Renal pelvis (tissue), 4 donors: Measurements from ENCODE around the gene ADPRH. TPM values are rescaled to one million over a fixed set of nuclear protein-coding genes. Genes with fewer than 3 reads are reported as not detected.
A peak's percentile ranks its signal among the peaks of the same experiment; 100 is the strongest.

ENCODE experiments used
- DNase-seq: peaks from one replicate; pipeline ENCODE4 v3.0.0-alpha.2; 2013
- polyA plus RNA-seq, 3 donors: library from polyadenylated mRNA; unstranded; fragments of 120-200 nt; gene quantifications; one replicate each; pipeline ENCODE4 v1.2.1, GENCODE V29; 2013; ENCODE audit not compliant: insufficient read length in 3 of 3

ADPRH gene
- polyA plus RNA-seq, 3 donors = 6.1 to 7.1 (median 6.8) TPM

DNA sequence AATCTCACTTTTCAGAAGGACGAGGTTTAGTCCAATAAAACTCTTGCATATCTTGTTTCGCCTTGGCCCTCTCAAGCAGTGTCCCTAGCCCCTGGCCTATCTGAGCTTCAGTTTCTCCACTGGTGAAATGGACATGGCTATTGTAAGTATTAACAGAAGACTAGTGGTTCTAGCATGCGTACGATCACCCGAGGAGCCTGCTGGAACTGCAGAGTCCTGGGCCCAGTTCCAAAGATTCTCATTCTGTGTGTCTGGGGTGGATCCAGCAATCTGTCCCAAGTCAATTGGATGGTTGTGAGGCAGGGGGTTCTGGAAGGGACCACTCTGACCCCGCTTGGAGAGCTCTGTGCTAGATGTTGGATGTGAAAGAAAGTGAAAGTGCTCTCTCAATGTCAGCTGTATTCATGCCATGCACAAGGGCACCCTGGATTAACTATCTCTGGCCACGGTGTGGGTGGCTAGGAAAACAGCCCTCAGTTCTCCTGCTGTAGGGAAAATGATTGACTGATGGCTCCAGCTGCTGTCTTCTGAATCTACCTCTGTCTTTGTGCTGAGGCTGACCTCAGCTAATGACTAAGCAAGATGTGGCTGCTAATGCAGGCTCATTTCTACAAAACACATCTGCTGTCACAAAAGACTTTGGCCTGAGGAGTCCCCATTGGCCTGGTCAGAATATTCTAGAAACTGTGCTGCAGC is 16.5 kb downstream of the ADPRH start:
- DNase-seq = no peak

- DNase-seq = no peak
These were observed 17.1 kb downstream of the ADPRH start for GRCh38 chr3:119596398-119596797.

GRCh38 chr3:119597548-119598288 is 18.4 kb downstream of the ADPRH start, which contains the start of gene PLA1A:
PLA1A (plus strand) TSS chr3:119597885; CDS start chr3:119597914, 29 bp downstream.
- peak; percentile 53 for DNase-seq

DNA sequence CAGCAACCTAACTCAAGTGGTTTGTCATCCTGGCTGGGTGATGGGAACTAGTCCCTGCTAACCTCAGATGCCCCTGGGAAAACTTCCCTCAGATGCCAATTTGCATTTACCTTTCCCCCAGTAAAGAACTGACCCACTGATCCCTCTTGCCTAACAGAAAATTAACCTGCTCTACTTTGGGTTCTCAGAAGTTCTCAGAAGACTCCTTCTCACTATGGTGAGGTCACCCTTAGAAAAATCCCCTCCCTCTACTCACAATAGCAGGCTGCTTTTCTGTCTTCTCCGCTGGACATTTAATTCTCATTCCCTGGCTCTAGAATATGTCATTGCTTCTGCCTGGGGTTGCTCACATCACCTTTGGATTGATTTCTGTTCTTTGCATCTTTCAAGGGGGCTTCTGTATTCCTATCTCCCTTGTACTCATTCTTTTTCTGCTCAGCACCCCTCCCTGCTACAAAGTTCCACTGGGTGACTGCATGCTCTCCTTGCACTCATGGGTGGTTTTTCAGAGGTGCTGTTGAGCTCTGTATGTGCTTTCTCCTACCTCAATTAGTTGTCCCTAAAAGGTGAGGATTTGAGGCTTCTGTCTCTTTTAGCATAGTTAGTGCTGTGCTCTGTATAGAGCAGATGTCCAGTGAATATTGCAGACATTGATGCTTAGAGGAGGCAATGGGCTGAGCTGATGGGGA is 19.3 kb downstream of the ADPRH start:
- no peak for DNase-seq

- no peak for DNase-seq
These were observed 20.4 kb downstream of the ADPRH start for GRCh38 chr3:119599558-119600174.

DNA sequence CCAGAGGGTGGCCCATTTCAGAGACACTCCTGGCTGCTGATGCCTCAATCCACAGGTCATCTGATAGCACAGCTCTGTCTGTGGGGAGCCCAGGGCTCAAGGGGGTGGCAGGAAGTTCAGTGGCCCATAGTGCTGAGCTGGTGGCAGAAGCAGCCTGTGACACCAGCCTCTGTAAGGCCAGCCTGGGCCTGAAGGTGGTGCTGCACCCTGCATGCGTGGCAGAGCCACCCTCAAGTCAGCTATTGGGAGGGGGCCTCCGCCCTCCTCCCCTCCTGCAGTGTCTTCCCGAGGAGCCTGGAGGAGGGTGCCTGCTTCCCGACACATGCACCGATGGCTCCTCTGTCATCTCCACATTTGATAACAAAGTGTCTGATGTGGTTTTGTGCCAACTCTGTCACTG is 21.4 kb downstream of the ADPRH start:
- no peak for DNase-seq

DNA sequence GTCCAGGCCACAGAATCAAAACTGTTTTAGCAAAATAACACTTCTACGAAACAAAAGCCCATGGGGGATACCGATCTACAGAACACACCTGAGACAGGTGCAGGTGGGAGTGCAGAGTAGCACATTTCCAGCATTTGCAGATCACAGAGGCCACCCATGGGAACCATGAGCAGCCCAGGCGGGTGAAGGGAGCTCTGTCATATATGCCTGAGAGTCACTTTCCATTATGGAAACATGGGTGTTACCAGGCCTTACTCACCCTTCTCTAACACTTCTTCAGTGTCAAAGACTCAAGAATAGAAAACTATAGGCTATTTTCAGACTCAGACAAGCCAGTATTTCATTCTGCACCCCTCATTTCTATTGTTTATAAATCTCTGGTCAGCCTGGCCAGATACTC is 21.9 kb downstream of the ADPRH start:
- DNase-seq = no peak

DNA sequence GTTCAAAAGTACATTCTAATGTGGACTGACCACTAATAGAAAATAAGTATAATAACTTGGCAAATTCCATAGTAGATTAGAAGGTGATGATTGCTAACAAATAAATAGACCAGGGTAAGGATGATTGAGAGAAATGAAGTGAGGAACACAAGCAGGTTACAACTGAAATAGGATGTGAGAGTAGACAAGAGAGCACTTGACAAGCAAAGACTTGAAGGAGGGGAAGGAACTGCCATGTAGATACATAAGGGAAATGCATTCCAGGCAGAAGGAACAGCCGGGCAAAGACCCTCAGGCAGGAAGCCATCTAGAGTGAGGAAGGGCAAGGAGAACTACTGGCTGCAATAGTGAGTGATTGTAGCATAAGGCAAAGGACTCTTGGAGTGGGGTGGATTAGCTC is 23.4 kb downstream of the ADPRH start:
- DNase-seq = no peak

- no peak for DNase-seq
These were observed 25.6 kb downstream of the ADPRH start for GRCh38 chr3:119604878-119605277.

DNA sequence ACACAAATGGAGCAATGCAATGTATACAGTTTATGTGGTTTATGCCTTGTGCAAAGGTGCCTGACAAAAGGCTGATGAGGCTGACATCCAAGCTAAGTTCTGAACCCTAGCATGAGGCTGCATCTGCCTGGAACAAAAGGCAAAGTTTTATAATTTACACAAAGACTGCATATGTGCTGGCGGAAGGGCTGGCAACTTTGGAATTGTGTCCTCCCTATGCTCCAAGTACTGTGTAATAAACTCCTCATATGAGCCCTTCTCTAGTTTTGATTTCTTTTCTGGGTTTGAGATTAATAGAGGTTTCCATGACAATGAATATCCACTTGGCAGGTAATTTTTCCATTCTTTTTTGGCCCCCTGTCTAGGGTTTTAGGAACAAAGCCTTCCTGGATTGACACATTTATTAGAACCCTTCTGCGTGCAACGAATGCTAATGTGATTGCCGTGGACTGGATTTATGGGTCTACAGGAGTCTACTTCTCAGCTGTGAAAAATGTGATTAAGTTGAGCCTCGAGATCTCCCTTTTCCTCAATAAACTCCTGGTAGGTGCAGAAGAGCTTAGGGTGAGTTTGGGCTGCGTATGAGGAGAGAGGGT is 29.2 kb downstream of the ADPRH start:
- DNase-seq = no peak

DNA sequence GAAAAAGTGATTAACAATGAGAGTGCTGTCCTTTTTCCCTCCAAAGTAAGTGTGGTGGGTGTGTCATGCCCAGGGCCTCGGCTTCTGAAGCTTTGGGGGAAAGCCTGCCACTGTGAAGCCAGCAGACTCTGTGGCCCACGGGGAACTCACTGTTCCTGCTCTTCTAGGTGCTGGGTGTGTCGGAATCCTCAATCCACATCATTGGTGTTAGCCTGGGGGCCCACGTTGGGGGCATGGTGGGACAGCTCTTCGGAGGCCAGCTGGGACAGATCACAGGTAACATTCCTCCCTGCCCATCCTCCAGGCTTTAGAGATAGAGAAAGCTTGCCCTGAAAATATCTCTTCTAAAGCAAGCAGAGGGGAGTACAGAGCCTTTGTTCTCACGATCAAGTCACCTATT is 30.0 kb downstream of the ADPRH start:
- no peak for DNase-seq

GRCh38 chr3:119611664-119612063 is 32.4 kb downstream of the ADPRH start:
- no peak for DNase-seq

- no peak for DNase-seq
These were observed 33.9 kb downstream of the ADPRH start for GRCh38 chr3:119613201-119613600.

DNA sequence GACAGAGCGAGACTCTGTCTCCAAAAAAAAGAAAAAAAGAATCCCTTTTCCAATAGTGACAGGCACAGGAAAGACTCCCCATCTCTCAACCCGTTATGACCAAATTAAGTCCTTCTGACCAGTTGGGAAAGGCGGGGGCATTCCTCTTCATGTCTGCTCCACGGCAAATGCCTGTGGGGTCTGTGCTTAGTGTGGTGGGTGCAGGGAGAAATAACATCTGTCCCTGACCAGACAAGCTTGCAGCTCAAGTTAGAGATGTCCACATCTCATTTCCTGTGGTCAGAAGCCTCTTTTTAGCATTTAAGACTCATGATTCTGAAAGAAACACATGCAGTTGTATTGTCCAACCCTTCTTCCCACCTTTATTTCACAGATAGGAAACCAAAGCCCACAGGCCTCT is 34.6 kb downstream of the ADPRH start:
- no peak for DNase-seq

DNA sequence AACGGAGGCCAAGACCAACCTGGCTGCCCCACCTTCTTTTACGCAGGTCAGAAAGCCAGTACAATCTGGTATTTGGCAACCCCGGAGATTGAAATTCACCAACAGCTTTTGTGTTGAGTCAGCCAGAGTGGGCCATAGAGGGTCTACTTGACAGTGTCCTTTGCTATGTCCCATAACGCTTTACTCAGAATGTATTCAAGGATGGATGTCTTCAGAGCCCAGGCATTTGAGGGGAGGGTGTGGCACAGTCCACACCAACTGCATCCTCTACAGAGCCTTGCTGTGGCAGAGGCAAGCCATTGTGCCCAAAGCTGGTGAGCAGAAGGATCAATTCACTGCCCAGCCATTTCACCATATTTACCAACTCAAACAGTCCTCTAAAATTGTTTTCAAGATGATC is 36.8 kb downstream of the ADPRH start:
- no peak for DNase-seq

DNA sequence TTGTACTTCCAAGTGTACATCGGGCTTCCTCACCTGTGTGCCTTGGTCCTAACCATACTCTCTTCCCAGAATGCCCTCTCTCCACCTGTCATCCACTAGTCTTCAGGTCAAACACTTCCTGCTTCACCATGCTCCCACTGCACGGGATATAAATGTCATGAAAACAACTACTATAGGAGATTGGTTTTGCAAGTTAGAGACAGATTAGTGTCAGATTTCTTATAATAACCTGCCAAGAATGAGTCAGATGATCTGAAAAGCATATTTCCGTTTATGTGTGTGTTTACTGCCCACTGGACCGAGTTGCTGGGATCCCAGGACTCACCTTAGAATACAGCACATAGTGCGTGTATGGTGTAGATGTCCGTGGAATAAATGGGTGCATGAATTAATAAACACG is 39.8 kb downstream of the ADPRH start:
- DNase-seq = no peak

DNA sequence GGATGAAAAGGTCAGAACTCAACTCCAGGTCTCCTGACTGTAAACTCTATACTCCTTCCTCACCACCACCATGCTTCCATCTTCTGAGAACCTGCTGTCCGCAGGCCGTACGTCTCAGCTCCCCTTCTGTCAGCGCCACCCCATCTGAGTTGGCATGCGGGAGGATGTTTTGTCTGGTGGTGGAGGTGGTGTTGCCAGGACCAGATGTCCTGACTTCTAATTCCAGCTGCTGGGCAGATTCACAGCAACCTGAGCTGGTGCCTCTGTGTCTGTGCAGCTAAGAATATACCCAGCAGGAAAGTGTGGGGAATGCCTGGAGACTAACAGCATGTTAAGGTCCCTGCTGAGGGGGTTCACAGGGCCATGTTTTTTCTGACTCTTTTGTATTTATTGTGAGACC is 41.6 kb downstream of the ADPRH start:
- DNase-seq = no peak

DNA sequence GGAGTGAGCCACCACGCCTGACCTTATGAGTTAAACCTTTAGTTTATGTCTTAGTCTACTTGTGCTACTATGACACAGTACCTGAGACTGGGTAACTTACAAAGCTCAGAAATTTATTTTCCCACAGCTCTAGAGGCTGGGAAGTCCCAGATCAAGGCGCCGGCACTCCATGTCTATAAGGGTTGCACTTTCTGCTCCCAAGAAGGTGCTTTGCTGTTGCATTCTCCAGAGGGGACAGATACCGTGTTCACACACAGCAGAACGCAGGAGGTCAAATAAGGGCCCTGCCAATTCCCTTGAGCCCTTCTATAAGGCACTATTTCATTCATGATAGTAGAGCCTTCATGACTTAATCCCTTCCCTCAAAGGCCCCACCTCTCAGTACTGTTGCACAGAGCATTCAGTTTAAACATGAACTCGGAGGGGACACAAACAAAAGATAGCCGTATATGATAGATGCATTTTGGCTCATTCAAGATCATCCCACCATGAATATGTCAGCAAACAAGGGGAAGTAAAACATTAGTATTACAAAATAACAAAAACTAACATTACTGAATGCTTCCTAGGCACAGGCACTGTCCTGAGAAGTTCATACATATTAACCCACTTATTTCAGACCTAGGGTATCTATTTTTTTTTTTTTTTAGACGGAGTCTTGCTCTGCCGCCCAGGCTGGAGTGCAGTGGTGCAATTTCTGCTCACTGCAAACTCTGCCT is 44.9 kb downstream of the ADPRH start:
- DNase-seq = no peak

- no peak for DNase-seq
These were observed 46.3 kb downstream of the ADPRH start for GRCh38 chr3:119625451-119626153.

DNA sequence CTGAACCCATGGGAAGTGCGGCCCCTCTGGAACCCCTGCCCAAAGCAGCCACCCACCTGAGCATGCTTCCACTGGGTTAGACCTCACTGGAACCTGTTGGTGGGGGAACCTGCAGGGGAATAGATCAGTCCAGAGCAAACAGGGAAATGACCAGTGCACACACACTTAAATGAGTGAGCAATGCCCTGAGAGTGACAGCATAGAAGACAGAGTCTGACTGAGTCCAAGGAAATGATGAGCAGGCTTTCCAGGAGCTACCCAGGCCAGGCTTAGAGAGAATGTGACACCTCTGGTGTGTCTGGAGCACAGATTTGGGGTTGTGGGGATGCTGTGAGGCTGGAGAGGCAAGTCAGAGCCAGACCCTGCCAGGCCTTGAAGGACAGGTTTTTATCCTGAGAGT is 46.9 kb downstream of the ADPRH start:
- DNase-seq = no peak

DNA sequence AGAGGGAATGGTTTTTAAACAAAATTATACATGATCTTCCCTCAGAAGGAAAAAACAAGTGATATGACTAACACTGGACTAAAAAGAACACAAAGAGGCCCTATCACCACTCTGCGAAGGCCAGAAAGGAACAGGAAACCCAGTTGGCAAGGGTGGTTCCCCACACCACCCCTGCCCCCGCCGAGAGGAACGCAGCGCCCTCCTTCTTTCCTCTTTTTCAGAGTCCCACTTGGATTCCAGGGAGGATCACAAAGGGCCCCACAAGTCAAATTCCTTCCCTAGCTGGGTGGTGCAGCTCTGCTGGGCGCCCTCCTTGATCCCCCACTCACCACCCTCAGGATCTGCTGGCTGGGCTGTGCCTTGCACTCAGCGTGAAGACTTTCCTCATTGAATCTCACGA is 48.2 kb downstream of the ADPRH start:
- DNase-seq = no peak
